ENCODE measurements around the gene CEBPA. TPM values are rescaled to one million over a fixed set of nuclear protein-coding genes. Genes with fewer than 3 reads are reported as not detected.
"Not testable (repeated sequence)": the region's sequence is repeated elsewhere in the genome, so short reads cannot be mapped to it uniquely, and the experiment has no call there.

Gene CEBPA
- total and polyA plus RNA-seq, 10 of the 15 experiments (the other 5 are each of a cell fraction or from before 2014, with no cell fraction given), result 0.04 to 0.36 (median 0.13) TPM; not detected in 4

GRCh38 chr19:33295621-33296487 is 6.5 kb downstream of the CEBPA start:
- Histone ChIP-seq H3K36me3 (ENCODE audit: control insufficient read depth in 2 of 2, insufficient read depth in 2 of 2, low read length in 1 of 2) (no peaks in the 10 kb centered on the region), H3K4me2 (ENCODE audit: control insufficient read depth, insufficient read depth) (no peak overlapping the region), H3K27ac (ENCODE audit: control insufficient read depth, insufficient read depth) (no peak overlapping the region), H3K4me1 (ENCODE audit: control insufficient read depth, insufficient read depth, low read length) (peaks cover 4% of the 10 kb centered on the region; the same call in 1 of the 2 replicates), H3K4me3 (no peak overlapping the region), H3K79me2 (ENCODE audit: control insufficient read depth, insufficient read depth, low read length) (no peaks in the 10 kb centered on the region), H4K20me1 (ENCODE audit: control insufficient read depth, insufficient read depth) (no peaks in the 10 kb centered on the region), H2AFZ (ENCODE audit: control insufficient read depth, low read depth, low read length) (no peak overlapping the region), H3K9ac (ENCODE audit: control insufficient read depth, insufficient read depth, low read length) (no peak overlapping the region), H3K27me3 (replicated peaks in 1 of 2; ENCODE audit: control insufficient read depth in 2 of 2, insufficient read depth in 2 of 2, low read length in 1 of 2) (peaks cover 1 to 3% of the 10 kb centered on the region in 2 experiments; a peak in 2 of 4 replicates), H3K9me3 (replicated peaks; ENCODE audit: control insufficient read depth, insufficient read depth, low read length) (no peaks in the 10 kb centered on the region)
- peak; percentile 83 for ATAC-seq
- intact Hi-C loops (cut with micrococcal nuclease; ENCODE audit: unreplicated experiment) (no loop called here), in situ Hi-C loops (cut with MboI) (no loop called here)
- SMC1A ChIA-PET (ENCODE audit: uncharacterized antibody, unreplicated experiment), result interaction anchor here (0.8 kb wide), 1 partner anchor 84 kb away, joined by 3 read pairs; no protein-coding TSS in a partner anchor
- DNase-seq (ENCODE audit: low read depth, low spot score), result no peak
- CTCF ChIA-PET, result interaction anchor here (0.6 to 1.1 kb wide), 3 partner anchors 15 to 112 kb away, joined by 3 read pairs; no protein-coding TSS in a partner anchor
- TF ChIP-seq ZNF687 (IDR thresholded peaks at IDR 0.05) (peak; percentile 42), USF2 (IDR thresholded peaks at IDR 0.05; ENCODE audit: borderline replicate concordance, low read depth, low read length) (no peak), SPI1 (IDR thresholded peaks at IDR 0.05; ENCODE audit: borderline replicate concordance, insufficient read depth, low read depth, low read length) (no peak)
- WGBS (ENCODE audit: insufficient coverage, insufficient replicate concordance, low lambda C conversion rate, missing lambda C conversion rate), result 35% methylated on average over 12 of the region's 12 CpGs
- no TSS peak for BruUV-seq (replicated peaks)
- POLR2A ChIA-PET, result interaction anchor here (1.2 kb wide), 1 partner anchor 15 kb away, joined by 3 read pairs; no protein-coding TSS in a partner anchor
- RAD21 ChIA-PET (ENCODE audit: unreplicated experiment), result no interaction called here
- FAIRE-seq, result no peak

GRCh38 chr19:33295046-33295445 is 7.3 kb downstream of the CEBPA start:
- WGBS (ENCODE audit: insufficient coverage, insufficient replicate concordance, low lambda C conversion rate, missing lambda C conversion rate), result 41% methylated on average over 7 of the region's 7 CpGs
- ATAC-seq; H3K9me3 ChIP-seq (replicated peaks; ENCODE audit: control insufficient read depth, insufficient read depth, low read length); H3K4me3 ChIP-seq; in situ Hi-C loops (cut with MboI); H3K27ac ChIP-seq (ENCODE audit: control insufficient read depth, insufficient read depth); H3K79me2 ChIP-seq (ENCODE audit: control insufficient read depth, insufficient read depth, low read length); RAD21 ChIA-PET (ENCODE audit: unreplicated experiment); H3K27me3 ChIP-seq (replicated peaks in 1 of 2; ENCODE audit: control insufficient read depth in 2 of 2, insufficient read depth in 2 of 2, low read length in 1 of 2); H3K36me3 ChIP-seq (ENCODE audit: control insufficient read depth in 2 of 2, insufficient read depth in 2 of 2, low read length in 1 of 2); H3K4me2 ChIP-seq (ENCODE audit: control insufficient read depth, insufficient read depth); CTCF ChIA-PET; H2AFZ ChIP-seq (ENCODE audit: control insufficient read depth, low read depth, low read length); H4K20me1 ChIP-seq (ENCODE audit: control insufficient read depth, insufficient read depth); H3K4me1 ChIP-seq (ENCODE audit: control insufficient read depth, insufficient read depth, low read length); FAIRE-seq; DNase-seq (ENCODE audit: low read depth, low spot score); intact Hi-C loops (cut with micrococcal nuclease; ENCODE audit: unreplicated experiment); BruUV-seq (replicated peaks); H3K9ac ChIP-seq (ENCODE audit: control insufficient read depth, insufficient read depth, low read length): not testable (repeated sequence)
- ChIA-PET SMC1A (ENCODE audit: uncharacterized antibody, unreplicated experiment) (interaction anchor here (0.7 kb wide), 1 partner anchor 14 kb away, joined by 3 read pairs; no protein-coding TSS in a partner anchor), POLR2A (interaction anchor here (0.7 kb wide), 1 partner anchor 1006 kb away, joined by 7 read pairs; no protein-coding TSS in a partner anchor)

Data from GM12878 (cell line).